ENCODE measurements around the gene SYVN1. TPM values are rescaled to one million over a fixed set of nuclear protein-coding genes. Genes with fewer than 3 reads are reported as not detected.
"Not testable (repeated sequence)": the region's sequence is repeated elsewhere in the genome, so short reads cannot be mapped to it uniquely, and the experiment has no call there.

Gene SYVN1
- total RNA-seq, 4 donors from 2014 or later: 20.5 to 72.6 (median 51.9) TPM

DNA sequence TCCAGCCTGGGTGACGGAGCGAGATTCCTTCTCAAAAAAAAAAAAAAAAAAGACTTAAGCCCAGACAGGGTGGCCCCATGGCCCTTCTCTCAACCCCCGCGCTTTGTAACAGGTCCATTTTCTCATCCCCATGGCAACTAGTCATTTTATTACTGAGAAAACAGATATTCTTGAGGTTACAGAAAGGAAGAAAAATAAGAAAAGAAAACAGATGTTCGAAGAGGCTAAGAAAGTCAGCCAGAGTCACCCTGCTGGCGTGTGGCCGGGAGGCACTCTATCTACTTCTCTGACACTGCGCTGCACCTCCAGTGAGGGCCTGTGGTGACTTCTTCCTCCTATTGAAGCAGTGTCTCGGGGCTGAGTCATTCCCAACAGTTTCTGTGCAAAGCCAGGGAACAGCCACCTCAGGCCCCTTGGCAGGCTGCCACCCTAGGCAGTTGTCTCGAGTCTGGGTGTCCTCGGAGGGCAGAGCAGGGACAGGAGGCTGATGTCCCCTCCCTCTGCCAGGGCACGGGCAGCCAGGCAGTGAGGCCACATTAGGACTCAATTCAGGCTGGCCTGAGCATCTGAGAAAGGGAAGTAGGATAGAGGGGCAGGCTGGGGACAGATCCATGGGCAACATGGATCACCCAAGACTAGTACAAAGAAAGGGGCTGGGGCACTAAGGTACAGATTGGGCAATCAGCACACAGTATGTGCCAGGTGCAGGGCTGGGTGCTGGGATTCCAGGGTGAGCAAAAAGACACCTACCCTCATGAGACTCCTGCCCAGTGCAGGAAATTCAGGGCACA is 16.4 kb upstream of the SYVN1 start:
- 29 to 60% methylated on average over 2 to 12 of the region's 12 CpGs for whole genome bisulfite sequencing, 2 donors (ENCODE audit: low coverage in 1 of 2)

DNA sequence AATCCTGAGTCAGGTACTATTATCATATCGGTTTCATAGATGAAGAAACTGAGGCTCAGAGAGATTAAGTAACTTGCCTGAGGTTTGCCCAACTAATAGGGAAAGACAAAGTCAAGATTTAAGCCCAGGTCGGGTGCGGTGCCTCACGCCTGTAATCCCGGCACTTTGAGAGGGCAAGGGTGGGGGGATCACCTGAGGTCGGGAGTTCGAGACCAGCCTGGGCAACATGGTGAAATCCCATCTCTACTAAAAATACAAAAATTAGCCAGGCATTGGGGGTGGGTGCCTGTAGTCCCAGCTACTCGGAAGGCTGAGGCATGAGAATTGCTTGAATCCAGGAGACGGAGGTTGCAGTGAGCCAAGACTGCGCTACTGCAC is 15.8 kb upstream of the SYVN1 start:
- WGBS, 2 donors (ENCODE audit: low coverage in 1 of 2): 75 to 86% methylated on average over 1 to 10 of the region's 10 CpGs
- in situ Hi-C loops (cut with MboI; ENCODE audit: low pct_ligation_motif_present in 1 of 4, low pct_unique_long_range_greater_than_20kb in 1 of 4, low sequenced_read_pairs in 3 of 4); H3K9me3 ChIP-seq; intact Hi-C loops (cut with DNase I; ENCODE audit: low total_unique reads); DNase-seq; H3K4me3 ChIP-seq; H3K27me3 ChIP-seq; H3K36me3 ChIP-seq: not testable (repeated sequence)
- H3K4me1 ChIP-seq: peaks cover 8 to 15% (median 10%) of the 10 kb centered on the region in 4 donors
- H3K27ac ChIP-seq: peak overlapping the region; percentile 63 to 78 (median 70)

More for the DNA sequence above, 16.4 kb upstream of the SYVN1 start:
- in situ Hi-C loops (cut with MboI; ENCODE audit: low pct_ligation_motif_present in 1 of 4, low pct_unique_long_range_greater_than_20kb in 1 of 4, low sequenced_read_pairs in 3 of 4) (no loop called here), intact Hi-C loops (cut with DNase I; ENCODE audit: low total_unique reads) (no loop called here)
- Histone ChIP-seq H3K4me3 (no peak overlapping the region), H3K27ac (peak overlapping the region; percentile 63 to 78 (median 70)), H3K4me1 (peaks cover 8 to 15% (median 10%) of the 10 kb centered on the region in 4 donors), H3K36me3 (no peaks in the 10 kb centered on the region), H3K27me3 (no peaks in the 10 kb centered on the region), H3K9me3 (no peaks in the 10 kb centered on the region)
- DNase-seq: peak; percentile 89
- no peak for TF ChIP-seq EP300 (IDR thresholded peaks at IDR 0.05; ENCODE audit: low read depth)
- TF ChIP-seq POLR2A (IDR thresholded peaks at IDR 0.05): peak; percentile 13
- TF ChIP-seq POLR2AphosphoS5 (IDR thresholded peaks at IDR 0.05): peak in 2 of 3 donors; percentile 5 to 26
- TF ChIP-seq, protein P1, sequence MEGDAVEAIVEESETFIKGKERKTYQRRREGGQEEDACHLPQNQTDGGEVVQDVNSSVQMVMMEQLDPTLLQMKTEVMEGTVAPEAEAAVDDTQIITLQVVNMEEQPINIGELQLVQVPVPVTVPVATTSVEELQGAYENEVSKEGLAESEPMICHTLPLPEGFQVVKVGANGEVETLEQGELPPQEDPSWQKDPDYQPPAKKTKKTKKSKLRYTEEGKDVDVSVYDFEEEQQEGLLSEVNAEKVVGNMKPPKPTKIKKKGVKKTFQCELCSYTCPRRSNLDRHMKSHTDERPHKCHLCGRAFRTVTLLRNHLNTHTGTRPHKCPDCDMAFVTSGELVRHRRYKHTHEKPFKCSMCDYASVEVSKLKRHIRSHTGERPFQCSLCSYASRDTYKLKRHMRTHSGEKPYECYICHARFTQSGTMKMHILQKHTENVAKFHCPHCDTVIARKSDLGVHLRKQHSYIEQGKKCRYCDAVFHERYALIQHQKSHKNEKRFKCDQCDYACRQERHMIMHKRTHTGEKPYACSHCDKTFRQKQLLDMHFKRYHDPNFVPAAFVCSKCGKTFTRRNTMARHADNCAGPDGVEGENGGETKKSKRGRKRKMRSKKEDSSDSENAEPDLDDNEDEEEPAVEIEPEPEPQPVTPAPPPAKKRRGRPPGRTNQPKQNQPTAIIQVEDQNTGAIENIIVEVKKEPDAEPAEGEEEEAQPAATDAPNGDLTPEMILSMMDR (IDR thresholded peaks at IDR 0.05): peak in 2 of 5 experiments; percentile 26 to 36

DNA sequence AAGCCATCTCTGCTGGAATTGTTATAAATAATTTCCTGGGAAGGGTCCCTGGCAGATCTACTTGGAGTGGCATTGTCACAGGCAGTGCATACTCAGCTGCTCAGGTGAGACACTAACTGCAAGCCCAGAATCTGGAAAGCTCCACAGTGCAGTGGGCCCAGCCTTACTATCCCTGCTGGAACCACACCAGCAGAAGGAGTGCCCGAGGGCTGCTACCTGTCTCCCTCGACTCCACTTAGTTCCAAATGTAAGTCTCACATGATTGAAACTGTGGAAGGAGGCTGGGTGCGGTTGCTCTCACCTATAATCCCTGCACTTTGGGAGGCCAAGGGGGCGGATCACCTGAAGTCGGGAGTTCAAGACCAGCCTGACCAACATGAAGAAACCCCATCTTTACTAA is 14.3 kb upstream of the SYVN1 start:
- intact Hi-C loops (cut with DNase I; ENCODE audit: low total_unique reads): no loop called here

DNA sequence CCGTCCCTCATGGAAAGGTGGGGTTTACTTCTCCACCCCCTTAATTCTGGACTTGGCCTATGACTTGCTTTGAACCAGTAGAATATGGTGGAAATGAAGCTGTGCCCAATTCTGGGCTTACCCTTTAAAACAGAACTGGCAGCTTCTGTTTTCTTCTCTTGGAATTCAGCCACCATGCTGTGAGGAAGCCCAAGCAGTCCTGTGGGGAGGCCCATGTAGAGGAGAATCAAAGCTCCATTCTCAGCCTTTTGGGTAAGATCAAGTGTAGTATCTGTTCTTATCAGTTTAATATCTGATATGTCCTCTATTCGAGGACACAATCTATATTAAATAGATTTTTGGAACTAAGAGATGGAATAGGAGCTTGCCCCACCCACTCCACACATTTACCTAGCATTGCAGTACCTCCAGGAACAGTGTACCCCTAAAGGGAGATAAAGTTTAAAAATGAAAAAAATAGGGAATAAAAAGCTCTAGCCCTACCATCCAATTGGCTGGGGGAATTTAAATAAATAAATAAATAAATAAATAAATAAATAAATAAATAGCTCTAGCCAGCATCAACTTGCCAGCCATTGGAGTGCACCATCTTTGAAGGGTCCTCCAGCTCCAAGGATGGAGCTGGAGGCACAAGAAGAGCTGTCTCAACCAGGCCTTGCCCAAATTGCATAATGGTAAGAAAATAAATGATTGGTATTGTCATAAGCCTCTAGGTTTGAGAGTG is 13.2 kb upstream of the SYVN1 start:
- 73 to 80% methylated on average over 2 of the region's 2 CpGs for WGBS, 2 donors (ENCODE audit: low coverage in 1 of 2)
- in situ Hi-C loops (cut with MboI; ENCODE audit: low pct_ligation_motif_present in 1 of 4, low pct_unique_long_range_greater_than_20kb in 1 of 4, low sequenced_read_pairs in 3 of 4): no loop called here
- Histone ChIP-seq H3K27ac (no peak overlapping the region), H3K4me3 (no peak overlapping the region), H3K4me1 (peaks cover 8 to 15% (median 10%) of the 10 kb centered on the region in 4 donors), H3K36me3 (no peaks in the 10 kb centered on the region), H3K9me3 (no peaks in the 10 kb centered on the region), H3K27me3 (no peaks in the 10 kb centered on the region)
- intact Hi-C loops (cut with DNase I; ENCODE audit: low total_unique reads): no loop called here
- TF ChIP-seq POLR2A (IDR thresholded peaks at IDR 0.05) (no peak), POLR2AphosphoS5 (IDR thresholded peaks at IDR 0.05) (no peak)
- DNase-seq: no peak

More for the DNA sequence above, 14.3 kb upstream of the SYVN1 start:
- DNase-seq: no peak
- H3K27ac ChIP-seq: no peak overlapping the region
- peaks cover 8 to 15% (median 10%) of the 10 kb centered on the region in 4 donors for H3K4me1 ChIP-seq
- no peaks in the 10 kb centered on the region for H3K27me3 ChIP-seq
- H3K4me3 ChIP-seq: no peak overlapping the region
- H3K9me3 ChIP-seq: no peaks in the 10 kb centered on the region
- H3K36me3 ChIP-seq: no peaks in the 10 kb centered on the region
- WGBS, 2 donors (ENCODE audit: low coverage in 1 of 2): 77 to 81% methylated on average over 3 to 5 of the region's 5 CpGs
- in situ Hi-C loops (cut with MboI; ENCODE audit: low pct_ligation_motif_present in 1 of 4, low pct_unique_long_range_greater_than_20kb in 1 of 4, low sequenced_read_pairs in 3 of 4): no loop called here
- no peak for TF ChIP-seq EP300 (IDR thresholded peaks at IDR 0.05; ENCODE audit: low read depth)
- TF ChIP-seq, protein P1 (IDR thresholded peaks at IDR 0.05): no peak
- no peak for TF ChIP-seq POLR2AphosphoS5 (IDR thresholded peaks at IDR 0.05)
- no peak for TF ChIP-seq POLR2A (IDR thresholded peaks at IDR 0.05)

DNA sequence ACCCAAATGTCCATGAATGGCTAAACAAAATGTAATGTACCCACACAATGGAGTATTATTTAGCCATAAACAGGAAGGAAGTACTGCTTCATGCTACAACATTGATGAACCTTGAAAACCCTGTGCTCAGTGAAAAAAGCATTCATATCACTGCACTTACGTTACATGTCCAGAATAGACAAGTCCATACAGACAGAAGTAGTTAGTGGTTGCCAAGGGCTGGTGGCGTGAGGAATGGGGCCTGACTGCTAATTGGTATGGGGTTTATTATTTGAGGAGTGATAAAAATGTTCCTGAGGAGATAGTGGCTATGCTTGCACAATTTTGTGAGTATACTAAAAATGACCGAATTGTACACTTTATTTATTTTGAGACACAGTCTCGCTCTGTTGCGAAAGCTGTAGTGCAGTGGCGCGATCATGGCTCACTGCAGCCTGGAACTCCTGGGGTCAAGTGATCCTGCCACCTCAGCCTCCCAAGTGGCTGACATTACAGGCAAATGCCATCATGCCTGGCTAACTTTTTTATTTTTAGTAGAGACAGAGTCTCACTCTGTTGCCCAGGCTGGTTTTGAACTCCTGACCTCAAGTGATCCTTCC is 7.7 kb upstream of the SYVN1 start:
- H3K4me1 ChIP-seq: peaks cover 0 to 4% (median 0%) of the 10 kb centered on the region in 4 donors
- in situ Hi-C loops (cut with MboI; ENCODE audit: low pct_ligation_motif_present in 1 of 4, low pct_unique_long_range_greater_than_20kb in 1 of 4, low sequenced_read_pairs in 3 of 4): no loop called here

More for the DNA sequence above, 7.7 kb upstream of the SYVN1 start:
- intact Hi-C loops (cut with DNase I; ENCODE audit: low total_unique reads): no loop called here
- 79 to 96% methylated on average over 5 to 7 of the region's 7 CpGs for WGBS, 2 donors (ENCODE audit: low coverage in 1 of 2)
- no peak for DNase-seq
- no peak overlapping the region for H3K4me3 ChIP-seq
- no peaks in the 10 kb centered on the region for H3K36me3 ChIP-seq
- no peaks in the 10 kb centered on the region for H3K9me3 ChIP-seq
- H3K27ac ChIP-seq: no peak overlapping the region
- no peak for TF ChIP-seq EP300 (IDR thresholded peaks at IDR 0.05; ENCODE audit: low read depth)
- no peak for TF ChIP-seq POLR2A (IDR thresholded peaks at IDR 0.05)
- TF ChIP-seq, protein P1 (IDR thresholded peaks at IDR 0.05): no peak
- no peak for TF ChIP-seq POLR2AphosphoS5 (IDR thresholded peaks at IDR 0.05)
- H3K27me3 ChIP-seq: no peaks in the 10 kb centered on the region
